Caco-2 (cell line): ENCODE results near the gene CNDP2. TPM values are rescaled to one million over a fixed set of nuclear protein-coding genes. Genes with fewer than 3 reads are reported as not detected.
"Not testable (repeated sequence)": the region's sequence is repeated elsewhere in the genome, so short reads cannot be mapped to it uniquely, and the experiment has no call there.

ENCODE experiments used
- BruUV-seq: library from RNA; stranded (reverse); fragments of 400-500 nt; replicated peaks from 2 replicates; lab custom pipeline; 2021; lab: Mats Ljungman, UMichigan
- CTCF ChIA-PET: fragments of 300-600 bp; sonication (Branson Sonifier 250); formaldehyde crosslinking; loops from one replicate; lab custom pipeline; 2022; ENCODE audit warnings: antibody characterized with exemption; lab: Charles Lee
- POLR2A ChIA-PET: fragments of 300-600 bp; sonication (Branson Sonifier 250); formaldehyde crosslinking; loops from one replicate; lab custom pipeline; 2022; ENCODE audit warnings: antibody characterized with exemption; lab: Charles Lee
- DNase-seq, 2 experiments: peaks; one replicate each; pipeline versions ENCODE4 v3.0.0 to v3.0.0-alpha.2; 2020 to 2022
- H3K27me3 ChIP-seq: replicated peaks from 2 replicates; pipeline ENCODE4 v1.6.0; 2011; ENCODE audit warnings: low read length; ENCODE audit not compliant: control insufficient read depth, insufficient read depth
- H3K36me3 ChIP-seq: 2 replicates; pipeline ENCODE4 v1.5.1; 2011; ENCODE audit warnings: low read length; ENCODE audit not compliant: control insufficient read depth, insufficient read depth
- H3K4me1 ChIP-seq: fragments of 250-450 bp; sonication (Bioruptor Pico); 2 replicates; pipeline ENCODE4 v1.5.1; 2020; ENCODE audit warnings: mild to moderate bottlenecking
- H3K4me3 ChIP-seq: 2 replicates; pipeline ENCODE4 v1.5.1; 2011; ENCODE audit warnings: low read depth, mild to moderate bottlenecking, control low read depth, low read length
- H3K9me3 ChIP-seq: fragments of 250-450 bp; sonication (Bioruptor Pico); 2 replicates; pipeline ENCODE4 v1.5.1; 2020; ENCODE audit warnings: mild to moderate bottlenecking, moderate library complexity
- H3K27ac Mint-ChIP-seq: one replicate; pipeline ENCODE4 v1.8.0; 2022; ENCODE audit warnings: mixed read lengths; ENCODE audit not compliant: unreplicated experiment
- H3K27me3 Mint-ChIP-seq: one replicate; pipeline ENCODE4 v1.8.0; 2022; ENCODE audit warnings: mixed read lengths; ENCODE audit not compliant: insufficient read depth, unreplicated experiment
- H3K36me3 Mint-ChIP-seq: one replicate; pipeline ENCODE4 v1.8.0; 2022; ENCODE audit warnings: mild to moderate bottlenecking, mixed read lengths; ENCODE audit not compliant: insufficient read depth, unreplicated experiment
- H3K4me1 Mint-ChIP-seq: one replicate; pipeline ENCODE4 v1.8.0; 2022; ENCODE audit warnings: low read depth, mixed read lengths; ENCODE audit not compliant: unreplicated experiment
- H3K4me3 Mint-ChIP-seq: one replicate; pipeline ENCODE4 v1.8.0; 2022; ENCODE audit warnings: mild to moderate bottlenecking, moderate library complexity, mixed read lengths; ENCODE audit not compliant: unreplicated experiment
- H3K9me3 Mint-ChIP-seq: one replicate; pipeline ENCODE4 v1.8.0; 2022; ENCODE audit warnings: mixed read lengths; ENCODE audit not compliant: unreplicated experiment
- CTCF ChIP-seq, 2 experiments: fragments of 200-600 bp in 1 of 2; IDR thresholded peaks; 1 replicate in 1 of 2; 2 replicates in 1 of 2; pipeline versions ENCODE4 v1.5.1 to v1.8.0; 2011 to 2022; ENCODE audit warnings: antibody characterized with exemption in 1 of 2, control low read depth in 1 of 2, inconsistent platforms in 1 of 2, low read depth in 1 of 2, low read length in 1 of 2, mild to moderate bottlenecking in 1 of 2, moderate library complexity in 1 of 2; ENCODE audit not compliant: insufficient read depth in 1 of 2, severe bottlenecking in 1 of 2, unreplicated experiment in 1 of 2
- intact Hi-C: fragments of 100-400 bp; cut with micrococcal nuclease; formaldehyde crosslinking; loops from one replicate; pipeline ENCODE4 v1.10.0; 2022; ENCODE audit not compliant: unreplicated experiment
- total RNA-seq: library from RNA; stranded (reverse); gene quantifications from 2 replicates; pipeline ENCODE4 v1.2.3, GENCODE V29; 2022

Gene CNDP2
- total RNA-seq, 1 experiment from 2014 or later: 113 TPM

GRCh38 chr18:74563999-74564398 is 67.8 kb downstream of the CNDP2 start:
- TF ChIP-seq CTCF (IDR thresholded peaks at IDR 0.05; ENCODE audit: insufficient read depth in 1 of 2, low read depth in 1 of 2, low read length in 1 of 2, severe bottlenecking in 1 of 2, unreplicated experiment in 1 of 2): no peak
- Histone ChIP-seq H3K4me3 (no peak overlapping the region), H3K4me1 (0 out of 2 replicates have a peak, but pooled peaks cover 9% of the 10 kb centered on the region), H3K9me3 (no peaks in the 10 kb centered on the region), H3K36me3 (no peaks in the 10 kb centered on the region), H3K27me3 (no peaks in the 10 kb centered on the region)
- ChIA-PET POLR2A (no interaction called here), CTCF (no interaction called here)
- Mint-ChIP-seq H3K27ac (no peak overlapping the region), H3K27me3 (peaks cover 3% of the 10 kb centered on the region), H3K9me3 (peaks cover 9% of the 10 kb centered on the region), H3K4me1 (peaks cover 9% of the 10 kb centered on the region), H3K4me3 (no peak overlapping the region), H3K36me3 (peaks cover 4% of the 10 kb centered on the region)
- intact Hi-C loops: no loop called here
- no TSS peak for BruUV-seq
- no peak for DNase-seq

- H3K9me3 ChIP-seq, H3K36me3 ChIP-seq, H3K27me3 ChIP-seq, H3K4me3 ChIP-seq, CTCF ChIA-PET, H3K27me3 Mint-ChIP-seq, POLR2A ChIA-PET, H3K36me3 Mint-ChIP-seq, DNase-seq, H3K4me1 Mint-ChIP-seq, intact Hi-C loops, H3K4me1 ChIP-seq, H3K4me3 Mint-ChIP-seq, H3K27ac Mint-ChIP-seq, BruUV-seq: not testable (repeated sequence)
- H3K9me3 Mint-ChIP-seq: peaks cover 15% of the 10 kb centered on the region
Observed at GRCh38 chr18:74565164-74565563, 69.0 kb downstream of the CNDP2 start.

GRCh38 chr18:74565993-74566392 is 69.8 kb downstream of the CNDP2 start:
- intact Hi-C loops, H3K36me3 ChIP-seq, POLR2A ChIA-PET, BruUV-seq, H3K27ac Mint-ChIP-seq, H3K36me3 Mint-ChIP-seq, DNase-seq, H3K4me3 ChIP-seq, H3K27me3 ChIP-seq, H3K4me1 Mint-ChIP-seq, H3K9me3 ChIP-seq, CTCF ChIA-PET, H3K4me3 Mint-ChIP-seq, H3K27me3 Mint-ChIP-seq, H3K4me1 ChIP-seq: not testable (repeated sequence)
- peaks cover 23% of the 10 kb centered on the region for H3K9me3 Mint-ChIP-seq

GRCh38 chr18:74567822-74568221 is 71.7 kb downstream of the CNDP2 start:
- Mint-ChIP-seq H3K27me3 (peaks cover 4% of the 10 kb centered on the region), H3K4me3 (no peak overlapping the region), H3K36me3 (peaks cover 4% of the 10 kb centered on the region), H3K27ac (no peak overlapping the region), H3K9me3 (peaks cover 26% of the 10 kb centered on the region), H3K4me1 (no peaks in the 10 kb centered on the region)
- no peaks in the 10 kb centered on the region for H3K27me3 ChIP-seq
- no peak for TF ChIP-seq CTCF (IDR thresholded peaks at IDR 0.05; ENCODE audit: insufficient read depth in 1 of 2, low read depth in 1 of 2, low read length in 1 of 2, severe bottlenecking in 1 of 2, unreplicated experiment in 1 of 2)
- H3K36me3 ChIP-seq: no peaks in the 10 kb centered on the region
- DNase-seq: no peak
- ChIA-PET POLR2A (no interaction called here), CTCF (no interaction called here)
- BruUV-seq: no TSS peak
- no peaks in the 10 kb centered on the region for H3K9me3 ChIP-seq
- no peak overlapping the region for H3K4me3 ChIP-seq
- intact Hi-C loops: no loop called here
- no peaks in the 10 kb centered on the region for H3K4me1 ChIP-seq
